DOHH2 (cell line): ENCODE results near the gene OR8B4.

Experiments used
- H3F3A ChIP-seq: fragments of 200-600 bp; sonication (generic), shearing (Covaris generic); 2 replicates; pipeline ENCODE4 v1.6.0; 2016; ENCODE audit warnings: antibody characterized with exemption, mild to moderate bottlenecking; ENCODE audit not compliant: control insufficient read depth, insufficient read depth
- H3K27ac ChIP-seq: fragments of 200-600 bp; sonication (generic); 2 replicates; pipeline ENCODE4 v1.5.1; 2014; ENCODE audit warnings: low read depth, mild to moderate bottlenecking, low read length, moderate library complexity
- H3K27me3 ChIP-seq: fragments of 200-600 bp; sonication (generic); 2 replicates; pipeline ENCODE4 v1.6.1; 2014; ENCODE audit warnings: mild to moderate bottlenecking, low read length, mixed read lengths; ENCODE audit not compliant: control insufficient read depth
- H3K36me3 ChIP-seq: fragments of 200-600 bp; sonication (generic); 2 replicates; pipeline ENCODE4 v1.6.1; 2014; ENCODE audit warnings: mild to moderate bottlenecking, low read length, moderate library complexity, mixed read lengths; ENCODE audit not compliant: control insufficient read depth
- H3K4me1 ChIP-seq: fragments of 200-600 bp; sonication (generic); 2 replicates; pipeline ENCODE4 v1.6.1; 2014; ENCODE audit warnings: mild to moderate bottlenecking, low read length, mixed read lengths; ENCODE audit not compliant: control insufficient read depth
- H3K4me2 ChIP-seq: fragments of 200-600 bp; sonication (generic); 2 replicates; pipeline ENCODE4 v1.6.0; 2014; ENCODE audit warnings: mild to moderate bottlenecking, low read length, moderate library complexity
- H3K4me3 ChIP-seq: fragments of 200-600 bp; sonication (generic); 2 replicates; pipeline ENCODE4 v1.5.1; 2014; ENCODE audit warnings: mild to moderate bottlenecking, low read length, mixed read lengths
- H3K79me2 ChIP-seq: fragments of 200-600 bp; sonication (generic); 2 replicates; pipeline ENCODE4 v1.6.1; 2014; ENCODE audit warnings: mild to moderate bottlenecking, low read length, mixed read lengths; ENCODE audit not compliant: control insufficient read depth
- H3K9me2 ChIP-seq: fragments of 200-600 bp; sonication (generic); replicated peaks from 2 replicates; pipeline ENCODE4 v1.6.1; 2014; ENCODE audit warnings: mild to moderate bottlenecking, low read length, mixed read lengths; ENCODE audit not compliant: control insufficient read depth
- H3K9me3 ChIP-seq: fragments of 200-600 bp; sonication (generic); 2 replicates; pipeline ENCODE4 v1.6.1; 2014; ENCODE audit warnings: antibody characterized with exemption, low read length, mixed read lengths; ENCODE audit not compliant: control insufficient read depth, insufficient read depth
- H4K20me1 ChIP-seq: fragments of 200-600 bp; sonication (generic); 2 replicates; pipeline ENCODE4 v1.6.0; 2014; ENCODE audit warnings: low read depth, mild to moderate bottlenecking, antibody characterized with exemption, low read length, moderate library complexity; ENCODE audit not compliant: control insufficient read depth, insufficient read depth
- CTCF ChIP-seq: fragments of 200-600 bp; sonication (generic); IDR thresholded peaks from one replicate; pipeline ENCODE4 v1.5.1; 2014; ENCODE audit warnings: antibody characterized with exemption, mild to moderate bottlenecking, low read depth, low read length; ENCODE audit not compliant: poor library complexity, severe bottlenecking
- EZH2phosphoT487 ChIP-seq: fragments of 200-600 bp; sonication (generic); IDR thresholded peaks from 2 replicates; pipeline ENCODE4 v1.6.1; 2017; ENCODE audit warnings: borderline replicate concordance, mild to moderate bottlenecking, antibody characterized with exemption, low read length, moderate library complexity, mixed read lengths

Gene OR8B4

GRCh38 chr11:124434699-124435098 lies 10.0 kb upstream of the OR8B4 start:
- Histone ChIP-seq H4K20me1 (no peaks in the 10 kb centered on the region), H3K27ac (no peak overlapping the region), H3K36me3 (no peaks in the 10 kb centered on the region), H3K79me2 (no peaks in the 10 kb centered on the region), H3K4me2 (no peak overlapping the region), H3K4me3 (no peak overlapping the region), H3K9me3 (no peaks in the 10 kb centered on the region), H3K27me3 (no peaks in the 10 kb centered on the region), H3F3A (no peaks in the 10 kb centered on the region), H3K4me1 (no peaks in the 10 kb centered on the region), H3K9me2 (no peaks in the 10 kb centered on the region)
- TF ChIP-seq EZH2phosphoT487 (no peak), CTCF (no peak)

GRCh38 chr11:124429599-124429998 lies 4.9 kb upstream of the OR8B4 start:
- H3K36me3 ChIP-seq, result no peaks in the 10 kb centered on the region
- no peaks in the 10 kb centered on the region for H3K9me3 ChIP-seq
- H3K27ac ChIP-seq, result no peak overlapping the region
- H4K20me1 ChIP-seq, result no peaks in the 10 kb centered on the region
- no peaks in the 10 kb centered on the region for H3F3A ChIP-seq
- H3K4me1 ChIP-seq, result no peaks in the 10 kb centered on the region
- H3K9me2 ChIP-seq, result no peaks in the 10 kb centered on the region
- no peaks in the 10 kb centered on the region for H3K27me3 ChIP-seq
- no peak overlapping the region for H3K4me3 ChIP-seq
- H3K4me2 ChIP-seq, result no peak overlapping the region
- TF ChIP-seq EZH2phosphoT487, result no peak
- TF ChIP-seq CTCF, result no peak
- H3K79me2 ChIP-seq, result no peaks in the 10 kb centered on the region

- Histone ChIP-seq H3K4me2 (no peak overlapping the region), H3K27ac (no peak overlapping the region), H3F3A (no peaks in the 10 kb centered on the region), H3K4me1 (no peaks in the 10 kb centered on the region), H3K4me3 (no peak overlapping the region), H3K9me3 (no peaks in the 10 kb centered on the region), H3K79me2 (no peaks in the 10 kb centered on the region), H3K9me2 (no peaks in the 10 kb centered on the region), H3K27me3 (0 out of 2 replicates have a peak, but pooled peaks cover 2% of the 10 kb centered on the region), H4K20me1 (no peaks in the 10 kb centered on the region), H3K36me3 (no peaks in the 10 kb centered on the region)
- TF ChIP-seq CTCF (no peak), EZH2phosphoT487 (no peak)
Measured at GRCh38 chr11:124421043-124421442, 3.6 kb downstream of the OR8B4 start.
